HepG2 (cell line): Measurements from ENCODE around the gene APBB2. TPM values are rescaled to one million over a fixed set of nuclear protein-coding genes. Genes with fewer than 3 reads are reported as not detected.
"Not testable (repeated sequence)": the region's sequence is repeated elsewhere in the genome, so short reads cannot be mapped to it uniquely, and the experiment has no call there.

Experiments used
- ATAC-seq: fragments of 200-7000 bp; cut with Tn5 transposase; 3 replicates; pipeline ENCODE4 v1.9.1; 2020; ENCODE audit warnings: mild to moderate bottlenecking, moderate library complexity
- BruUV-seq: library from RNA; stranded (reverse); fragments of 400-500 nt; replicated peaks from 2 replicates; lab custom pipeline; 2021; lab: Mats Ljungman, UMichigan
- CTCF ChIA-PET: fragments of 300-600 bp; formaldehyde crosslinking; extraction: SDS; loops from one replicate; lab custom pipeline; 2021; ENCODE audit warnings: low total read pairs, inconsistent platforms, low intra/inter-chr PET ratio; lab: Yijun Ruan, JAX
- POLR2A ChIA-PET: fragments of 350-600 bp; sonication (Branson Sonifier 250); formaldehyde crosslinking; loops from one replicate; lab custom pipeline; 2020; ENCODE audit warnings: antibody characterized with exemption, inconsistent platforms; lab: Yijun Ruan, JAX
- DNase-seq: peaks from one replicate; pipeline ENCODE4 v3.0.0-alpha.2; 2015; ENCODE audit warnings: low spot score
- FAIRE-seq: peaks from 3 replicates; lab custom pipeline; 2011; peaks lifted over from hg19 to GRCh38; lab: Jason Lieb, UNC
- H2AFZ ChIP-seq: one replicate; pipeline ENCODE4 v1.6.1; 2011; ENCODE audit warnings: low read length, inconsistent platforms
- H3K27ac ChIP-seq: fragments of 300-600 bp; 3 replicates; pipeline ENCODE4 v1.8.0; 2011; ENCODE audit warnings: mixed run types, mild to moderate bottlenecking, mixed read lengths, low read length, inconsistent platforms; ENCODE audit not compliant: insufficient read depth; ENCODE audit errors: extremely low read length
- H3K27me3 ChIP-seq, 2 experiments: fragments of 200-600 bp in 1 of 2; 2 replicates in 1 of 2; 3 replicates in 1 of 2; pipeline versions ENCODE4 v1.6.0 to v1.8.0; 2011; ENCODE audit warnings: low read length in 2 of 2, mild to moderate bottlenecking in 2 of 2, moderate library complexity in 2 of 2, inconsistent platforms in 1 of 2; ENCODE audit not compliant: insufficient read depth in 2 of 2, control insufficient read depth in 1 of 2
- H3K36me3 ChIP-seq, 2 experiments: fragments of 200-600 bp in 1 of 2; replicated peaks in 1 of 2; 2 replicates in 1 of 2; 3 replicates in 1 of 2; pipeline versions ENCODE4 v1.5.1 to v1.8.0; 2011; ENCODE audit warnings: low read length in 2 of 2, inconsistent platforms in 1 of 2; ENCODE audit not compliant: insufficient read depth in 2 of 2, control insufficient read depth in 1 of 2
- H3K4me1 ChIP-seq: 2 replicates; pipeline ENCODE4 v1.5.1; 2012; ENCODE audit warnings: low read length, inconsistent platforms; ENCODE audit not compliant: insufficient read depth
- H3K4me2 ChIP-seq: 2 replicates; pipeline ENCODE4 v1.6.0; 2011; ENCODE audit warnings: low read depth, low read length, inconsistent platforms
- H3K4me3 ChIP-seq, 3 experiments: fragments of 200-600 bp in 1 of 3; sonication (generic), shearing (Covaris generic) in 1 of 3; replicated peaks in 1 of 3; 2 replicates each; pipeline ENCODE4 v1.5.1; 2011 to 2016; ENCODE audit warnings: low read length in 3 of 3, inconsistent platforms in 2 of 3, low read depth in 2 of 3, mild to moderate bottlenecking in 2 of 3, control low read depth in 1 of 3, mixed read lengths in 1 of 3; ENCODE audit not compliant: insufficient read depth in 1 of 3
- H3K79me2 ChIP-seq: one replicate; pipeline ENCODE4 v1.6.1; 2011; ENCODE audit warnings: low read length, inconsistent platforms; ENCODE audit not compliant: insufficient read depth
- H3K9ac ChIP-seq: 2 replicates; pipeline ENCODE4 v1.6.0; 2011; ENCODE audit warnings: mild to moderate bottlenecking, low read depth, low read length, inconsistent platforms; ENCODE audit not compliant: insufficient read depth
- H3K9me3 ChIP-seq: 2 replicates; pipeline ENCODE4 v1.5.1; 2012; ENCODE audit warnings: mild to moderate bottlenecking, low read length
- H4K20me1 ChIP-seq: 2 replicates; pipeline ENCODE4 v1.6.0; 2011; ENCODE audit warnings: inconsistent platforms, mild to moderate bottlenecking, low read length, moderate library complexity; ENCODE audit not compliant: insufficient read depth
- GATA4 ChIP-seq: sonication (generic); IDR thresholded peaks from 2 replicates; pipeline ENCODE4 v1.6.1; 2016; ENCODE audit warnings: antibody characterized with exemption, low read depth, borderline replicate concordance
- GTF3A ChIP-seq: sonication (generic); formaldehyde crosslinking; conservative IDR thresholded peaks from 2 replicates; pipeline ENCODE4 v1.4.0; 2020; ENCODE audit warnings: mild to moderate bottlenecking, missing genetic modification reagents
- JDP2 ChIP-seq: sonication (generic); formaldehyde crosslinking; IDR thresholded peaks from 2 replicates; pipeline ENCODE4 v1.8.1; 2022; ENCODE audit warnings: missing genetic modification reagents, borderline replicate concordance
- SP140L ChIP-seq: sonication (generic); formaldehyde crosslinking; IDR thresholded peaks from 2 replicates; pipeline ENCODE4 v1.4.0; 2020; ENCODE audit warnings: missing genetic modification reagents, borderline replicate concordance
- ZNF446 ChIP-seq: sonication (generic); formaldehyde crosslinking; IDR thresholded peaks from 2 replicates; pipeline ENCODE4 v1.5.0; 2020; ENCODE audit warnings: mild to moderate bottlenecking, missing genetic modification reagents
- ZNF574 ChIP-seq: sonication (generic); formaldehyde crosslinking; IDR thresholded peaks from 2 replicates; pipeline ENCODE4 v1.4.0; 2020; ENCODE audit warnings: missing genetic modification reagents
- ZNF800 ChIP-seq: sonication (generic); formaldehyde crosslinking; IDR thresholded peaks from 2 replicates; pipeline ENCODE4 v1.4.0; 2020; ENCODE audit warnings: missing genetic modification reagents
- WGBS: methylation state at CpG from one replicate; pipeline ENCODE4 v1.1.6; 2017; ENCODE audit warnings: low lambda C conversion rate; 5-methylcytosine and 5-hydroxymethylcytosine counted together
- in situ Hi-C: cut with HindIII; loops from 2 replicates; pipeline ENCODE4 v1.10.0; 2017; ENCODE audit warnings: low pct_unique_long_range_greater_than_20kb; ENCODE audit not compliant: extremely low pct_ligation_motif_present
- intact Hi-C: fragments of 100-400 bp; cut with micrococcal nuclease; formaldehyde crosslinking; loops from one replicate; pipeline ENCODE4 v1.10.0; 2022; ENCODE audit not compliant: unreplicated experiment
- polyA plus RNA-seq, 8 experiments: library from polyadenylated mRNA; depleted of rRNA in 3 of 8; stranded (reverse) in 7 of 8; unstranded in 1 of 8; fragments of >200 nt; fragmentation: Illumina TruSeq in 4 of 8; extraction: Trizol in 4 of 8; gene quantifications; 2 replicates each; pipeline versions ENCODE4 v1.2.1 to v1.2.3, GENCODE V29; 2011 to 2016; ENCODE audit warnings: low read depth in 4 of 8, missing spikeins in 1 of 8, mixed read lengths in 1 of 8; ENCODE audit not compliant: insufficient read depth in 1 of 8
- total RNA-seq, 5 experiments: library from RNA; depleted of rRNA; stranded (reverse); fragments of >200 nt; fragmentation: Illumina TruSeq; extraction: Trizol; gene quantifications; 2 replicates each; pipeline ENCODE4 v1.2.3, GENCODE V29; 2016; ENCODE audit warnings: low read depth in 1 of 5

Gene APBB2
- total and polyA plus RNA-seq, 2 of the 13 experiments (the other 11 are each of a cell fraction or from before 2014, with no cell fraction given), result 11.7 to 17.0 TPM

- no peak for TF ChIP-seq ZNF800 (CRISPR knock-in tag)
- TF ChIP-seq SP140L, result no peak
- no peak for TF ChIP-seq GATA4
- TF ChIP-seq JDP2 (CRISPR knock-in tag), result no peak
- TF ChIP-seq GTF3A (CRISPR knock-in tag), result no peak
- TF ChIP-seq, all 625 proteins: peak for 0
Measured at GRCh38 chr4:41050880-41051775, 163.2 kb downstream of the APBB2 start (continued).

GRCh38 chr4:41050116-41050515 lies 164.2 kb downstream of the APBB2 start:
- Histone ChIP-seq H3K79me2 (no peaks in the 10 kb centered on the region), H3K4me3 (no peak overlapping the region), H3K4me1 (no peaks in the 10 kb centered on the region), H3K9ac (no peak overlapping the region), H3K27me3 (no peaks in the 10 kb centered on the region), H3K36me3 (no peaks in the 10 kb centered on the region), H3K9me3 (no peaks in the 10 kb centered on the region; the same call in 1 of the 2 replicates), H3K4me2 (no peak overlapping the region), H2AFZ (no peak overlapping the region), H4K20me1 (no peaks in the 10 kb centered on the region), H3K27ac (no peak overlapping the region)
- TF ChIP-seq ZNF574 (CRISPR knock-in tag) (no peak), ZNF446 (no peak)
- in situ Hi-C loops, result no loop called here
- intact Hi-C loops, result no loop called here
- CTCF ChIA-PET, result no interaction called here
- ATAC-seq (no peak), DNase-seq (no peak), FAIRE-seq (no peak)
- no TSS peak for BruUV-seq
- WGBS, result 100% methylated on average over 1 of the region's 1 CpG
- POLR2A ChIA-PET, result no interaction called here

GRCh38 chr4:41049176-41049575 lies 165.2 kb downstream of the APBB2 start:
- ATAC-seq, H3K4me1 ChIP-seq, H3K36me3 ChIP-seq, BruUV-seq, H3K4me2 ChIP-seq, H3K9ac ChIP-seq, H3K4me3 ChIP-seq, H3K27ac ChIP-seq, H2AFZ ChIP-seq, in situ Hi-C loops, H3K27me3 ChIP-seq, H4K20me1 ChIP-seq, H3K9me3 ChIP-seq, DNase-seq, POLR2A ChIA-PET, H3K79me2 ChIP-seq, CTCF ChIA-PET, intact Hi-C loops, FAIRE-seq: not testable (repeated sequence)
- WGBS, result 98% methylated on average over 7 of the region's 40 CpGs
